ENCODE data around the gene TSTD1.
A peak's percentile ranks its signal among the peaks of the same experiment; 100 is the strongest.

TSTD1 gene

DNA sequence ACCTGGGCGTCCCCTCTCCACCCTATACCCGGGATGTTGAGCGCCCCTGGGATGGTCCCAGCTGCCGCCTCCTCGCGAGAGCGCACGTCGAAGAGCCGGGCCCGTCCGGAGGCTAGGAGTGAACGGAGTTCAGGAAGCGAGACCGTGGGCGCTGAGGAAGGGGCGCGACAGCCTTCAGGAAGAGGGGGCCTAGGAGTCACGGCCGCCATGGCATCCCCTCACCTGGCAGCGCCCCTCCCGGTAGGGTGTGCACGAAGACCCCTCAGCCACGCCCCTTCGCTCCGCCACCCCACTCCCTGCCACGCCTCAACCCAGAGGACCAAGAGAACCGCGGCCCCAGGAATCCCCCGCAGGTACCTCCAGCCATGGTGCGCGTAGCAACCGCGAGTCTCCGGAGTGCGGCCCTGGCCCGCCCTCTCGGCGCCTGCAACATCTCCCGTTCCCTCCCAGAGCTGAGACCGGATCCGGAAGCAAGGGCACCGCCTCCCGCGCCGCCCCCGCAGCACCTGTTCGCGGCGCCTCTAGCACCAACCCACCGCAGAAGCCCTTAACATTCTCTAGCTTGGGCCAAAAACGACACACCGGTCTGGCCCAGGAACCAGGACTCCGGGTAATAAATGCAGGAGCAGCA is at the start of gene TSTD1:
Gene TSTD1, minus strand, starts transcription at position 442 of the 631 bp plus-strand sequence. Its CDS starts 75 bp downstream, at position 367.
- DNase-seq = peak; percentile 80

GRCh38 chr1:161086457-161086856 is 47.7 kb upstream of the TSTD1 start:
- no peak for DNase-seq

DNA sequence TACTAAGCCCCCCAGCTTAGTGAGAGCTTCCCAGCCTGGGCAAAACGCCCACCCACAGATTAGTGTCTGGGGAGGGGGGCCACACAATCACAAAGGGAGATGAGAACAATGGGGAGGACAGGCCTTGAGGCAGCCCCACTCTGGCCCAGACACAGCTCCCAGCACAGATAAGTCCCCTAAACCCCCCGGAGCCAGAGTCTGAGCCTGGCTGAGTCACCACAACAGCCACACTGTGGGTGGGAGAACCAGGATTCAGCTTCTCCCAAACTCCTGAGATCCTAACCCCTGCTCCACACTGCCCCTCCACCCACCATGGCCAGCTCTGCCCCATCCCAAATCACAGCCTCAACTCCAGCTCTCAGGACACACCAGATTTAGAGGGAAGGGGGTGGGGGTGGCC is 46.4 kb upstream of the TSTD1 start:
- DNase-seq = no peak

DNA sequence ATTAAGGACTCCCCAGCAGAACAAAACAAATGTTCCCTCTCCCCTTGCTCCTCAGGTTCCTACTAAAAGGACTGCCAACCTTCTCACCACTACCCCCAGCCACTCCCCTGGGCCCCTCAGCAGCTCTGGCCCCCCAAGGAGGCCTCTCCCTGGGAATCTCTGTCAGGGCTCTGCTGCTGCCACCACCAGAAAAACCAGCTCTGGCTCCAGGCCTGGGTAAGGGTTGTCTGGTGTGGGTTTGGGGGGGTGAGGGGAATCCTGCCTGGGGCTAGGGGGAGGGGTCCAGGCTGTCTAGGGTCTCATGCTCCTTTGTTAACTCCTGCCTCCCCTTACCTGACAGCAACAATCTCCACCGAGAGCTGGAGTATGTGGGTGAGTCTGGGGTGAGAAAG is 45.8 kb upstream of the TSTD1 start:
- DNase-seq = no peak

GRCh38 chr1:161083748-161084596 is 45.2 kb upstream of the TSTD1 start:
- DNase-seq = no peak

DNA sequence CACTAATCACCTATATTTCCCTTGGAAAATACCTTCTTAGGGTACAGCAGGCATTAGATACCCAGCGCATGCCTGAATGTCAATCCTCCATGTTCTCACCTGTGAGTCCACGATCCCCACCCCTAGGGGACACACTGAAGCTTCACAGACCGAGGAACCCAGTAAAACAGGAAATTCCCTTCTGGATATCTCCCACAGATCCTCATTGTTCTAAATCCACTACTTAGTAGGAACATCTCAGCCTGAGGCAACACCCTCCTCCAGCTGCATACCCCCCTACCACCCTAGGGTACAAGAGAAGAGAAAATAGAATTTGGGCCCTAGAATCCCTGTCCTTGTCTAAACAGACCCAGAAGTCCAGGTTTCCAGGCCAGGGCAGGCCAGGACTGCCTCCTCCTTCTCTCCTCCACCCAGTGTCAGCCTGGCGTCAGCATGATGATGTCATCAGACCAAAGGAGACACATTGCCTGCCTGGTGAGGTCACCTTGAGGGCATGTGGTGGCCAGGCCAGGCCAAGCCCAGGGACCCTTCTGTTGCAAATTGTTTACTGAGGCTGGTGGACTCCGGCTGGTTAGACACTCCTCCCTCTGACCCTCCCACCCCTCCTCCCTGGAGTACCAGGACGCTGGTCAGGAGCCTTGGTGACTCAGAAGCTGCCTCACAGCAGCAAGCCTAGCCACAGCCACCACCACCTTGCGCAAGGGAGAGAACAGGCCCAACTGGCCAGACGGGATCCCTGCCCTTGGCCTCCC is 44.4 kb upstream of the TSTD1 start:
- no peak for DNase-seq

- DNase-seq = no peak
Observed at GRCh38 chr1:161082483-161082882, 43.7 kb upstream of the TSTD1 start.

DNA sequence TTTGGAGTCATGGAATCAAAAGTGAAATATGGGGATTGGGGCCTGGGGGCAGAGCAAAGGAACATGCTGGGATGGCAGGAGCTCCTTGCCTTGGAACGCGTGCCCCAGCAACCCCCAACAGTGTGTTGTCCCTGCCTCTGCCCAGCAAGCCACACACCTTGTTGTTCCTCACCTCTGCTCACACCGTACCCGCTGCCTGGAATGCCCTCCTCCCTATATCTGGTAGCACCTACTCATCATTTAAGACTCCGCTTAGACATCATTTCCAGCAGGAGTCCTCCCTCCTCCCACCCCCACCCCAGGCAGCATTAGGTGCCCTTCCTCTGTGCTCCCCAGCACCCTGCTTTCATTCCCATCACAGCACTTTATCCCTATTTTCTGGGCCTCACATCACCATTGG is 42.8 kb upstream of the TSTD1 start:
- no peak for DNase-seq

DNA sequence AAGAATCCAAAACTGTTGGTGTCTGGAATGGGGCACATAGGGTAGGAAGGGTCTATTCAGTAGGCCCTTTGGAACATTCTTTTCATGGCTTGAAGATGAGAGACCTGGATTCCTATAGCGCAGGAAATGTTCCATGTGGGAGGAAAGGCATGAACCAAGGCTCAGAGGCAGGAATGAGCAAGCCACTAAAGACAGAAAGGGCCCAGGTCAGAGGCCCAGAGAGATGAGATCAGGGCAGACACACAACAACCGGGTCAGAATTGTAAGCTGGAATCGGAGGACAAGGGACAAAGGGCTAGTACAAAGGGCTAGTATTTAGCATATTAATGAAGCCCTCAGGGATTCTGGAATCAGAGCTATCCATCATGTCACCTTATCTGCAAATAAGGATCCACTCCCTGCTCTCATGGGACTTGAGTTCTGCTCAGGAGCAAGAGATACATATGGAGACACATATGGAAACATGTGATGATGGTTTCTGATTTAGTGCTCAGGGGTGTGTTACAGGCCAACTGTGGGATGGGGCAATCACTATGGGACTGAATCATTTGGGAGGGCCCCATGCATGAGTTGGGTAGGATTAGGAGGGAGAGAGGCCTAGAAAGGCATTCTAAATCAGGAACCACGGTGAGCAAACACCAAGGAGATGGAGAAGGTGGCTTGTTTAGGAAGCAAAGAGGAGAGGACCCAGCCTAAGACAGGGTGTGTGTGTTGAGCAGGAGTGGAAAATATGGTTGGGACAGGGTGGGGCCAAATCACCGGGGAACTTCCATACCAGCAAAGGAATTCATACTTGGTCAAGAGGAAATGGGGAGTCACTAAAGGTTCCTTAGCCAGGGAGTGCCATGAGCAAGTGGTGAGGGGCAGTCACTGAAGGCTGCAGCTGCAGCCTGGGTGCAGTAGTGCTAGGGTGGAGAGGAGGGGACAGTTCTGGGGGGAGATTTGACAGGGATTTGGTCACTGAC is 42.0 kb upstream of the TSTD1 start:
- DNase-seq = no peak

- DNase-seq = no peak
Observed at GRCh38 chr1:161079436-161080110, 40.8 kb upstream of the TSTD1 start.

- no peak for DNase-seq
Observed at GRCh38 chr1:161077426-161077825, 38.7 kb upstream of the TSTD1 start.

DNA sequence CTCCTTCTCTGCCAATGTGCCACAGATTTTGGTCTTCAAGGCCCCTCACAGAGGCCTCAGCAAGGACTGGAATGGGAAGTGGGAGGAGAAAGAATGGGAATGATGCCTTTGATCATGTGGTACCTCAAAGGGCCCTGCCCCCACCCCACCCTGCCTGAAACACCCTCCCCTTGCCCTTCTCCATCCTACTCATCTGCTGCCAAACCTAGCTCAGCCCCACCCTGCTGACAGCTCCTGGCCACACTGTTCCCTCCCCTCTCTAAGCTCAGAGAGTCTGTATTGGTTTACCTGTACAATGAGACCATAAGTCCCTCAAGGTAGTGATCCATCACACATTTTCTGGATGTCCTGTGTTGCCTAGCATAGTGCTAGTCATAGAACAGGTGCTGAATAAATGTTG is 37.6 kb upstream of the TSTD1 start:
- no peak for DNase-seq

DNA sequence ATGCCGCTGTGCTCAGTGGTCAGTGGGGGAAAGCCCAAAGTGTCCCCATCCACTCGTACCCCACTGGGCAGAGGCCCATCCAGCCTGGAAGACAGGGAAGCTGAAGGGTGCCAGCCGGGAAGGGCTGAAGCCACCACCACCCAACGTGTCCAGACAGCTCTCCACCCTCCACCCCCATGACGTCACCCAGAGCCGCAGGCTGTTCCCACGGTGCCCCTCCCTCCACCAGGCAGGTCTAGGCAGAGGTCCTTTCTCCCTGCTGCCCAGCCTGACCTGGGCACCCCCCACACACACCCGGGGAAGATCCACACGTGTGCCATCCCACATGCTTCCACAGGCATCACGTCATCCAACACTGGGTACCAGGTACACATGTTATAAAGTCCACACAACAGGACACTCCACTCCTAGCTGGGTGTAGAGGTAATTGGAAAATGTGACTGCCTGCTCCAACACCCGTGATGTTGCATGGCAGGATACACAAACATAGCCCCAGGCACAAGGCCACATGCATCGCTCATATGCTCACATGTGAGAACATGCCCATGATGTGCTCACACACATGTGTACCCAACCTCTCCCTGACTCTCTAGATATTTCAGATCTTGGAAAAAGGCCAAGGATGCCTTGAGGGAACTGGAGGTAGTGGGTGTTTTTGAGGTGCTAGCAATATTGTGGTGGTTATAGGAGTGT is 36.1 kb upstream of the TSTD1 start:
- peak; percentile 2 for DNase-seq

DNA sequence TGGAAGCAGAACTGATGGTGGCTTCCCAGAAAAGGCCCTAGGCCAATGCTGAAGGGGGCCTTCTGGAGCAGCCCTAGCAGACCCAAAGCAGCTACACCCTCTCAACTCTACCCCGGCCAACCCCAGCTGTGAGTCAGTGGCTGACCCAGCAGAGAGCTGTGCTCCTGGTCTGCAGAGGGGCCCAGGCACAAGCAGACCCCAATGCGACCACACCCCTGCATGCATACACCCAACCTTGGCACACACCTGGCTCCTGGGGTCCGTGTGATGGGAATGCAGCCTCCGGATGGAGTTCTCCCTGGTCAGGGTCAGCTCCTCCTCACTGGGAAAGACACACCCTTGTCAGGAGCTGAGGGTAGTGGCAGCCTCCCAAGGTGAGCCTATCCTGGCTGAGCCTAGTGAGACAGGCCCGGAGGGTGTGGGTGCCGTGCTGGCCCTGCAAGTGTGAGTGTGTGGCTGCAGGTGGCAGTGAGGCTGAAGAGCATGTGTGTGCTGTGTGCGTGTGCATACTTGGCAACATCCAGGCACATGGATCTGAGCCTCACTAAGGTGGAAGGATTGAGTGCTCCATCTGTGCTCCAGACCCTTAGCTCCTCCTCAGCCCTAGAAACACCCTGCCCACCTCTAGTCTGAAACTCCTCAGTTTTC is 34.8 kb upstream of the TSTD1 start:
- DNase-seq = no peak

- no peak for DNase-seq
Observed at GRCh38 chr1:161072751-161073449, 34.1 kb upstream of the TSTD1 start.

DNA sequence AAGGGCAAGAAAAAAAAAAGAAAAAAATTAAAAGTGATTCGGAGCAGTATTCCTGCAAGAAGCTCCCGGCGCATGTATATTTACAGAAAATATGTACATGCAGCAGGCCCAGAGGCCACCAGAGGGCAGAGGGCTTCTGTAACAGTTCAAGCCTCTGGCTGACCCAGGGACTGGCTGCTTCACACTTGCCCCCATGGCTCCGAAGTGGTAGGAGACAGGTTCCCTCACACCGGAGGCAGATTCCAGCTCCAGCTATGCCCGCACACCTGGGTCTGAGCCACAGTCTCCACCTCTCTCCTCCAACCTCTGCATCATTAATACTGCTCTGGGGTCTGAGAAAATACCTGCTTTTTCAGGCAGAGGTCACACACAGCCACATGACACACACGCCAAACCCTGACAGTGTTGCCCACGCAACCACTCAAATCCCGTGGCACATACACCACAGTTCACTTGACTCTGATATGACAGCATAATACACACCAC is 33.2 kb upstream of the TSTD1 start:
- DNase-seq = no peak

DNA sequence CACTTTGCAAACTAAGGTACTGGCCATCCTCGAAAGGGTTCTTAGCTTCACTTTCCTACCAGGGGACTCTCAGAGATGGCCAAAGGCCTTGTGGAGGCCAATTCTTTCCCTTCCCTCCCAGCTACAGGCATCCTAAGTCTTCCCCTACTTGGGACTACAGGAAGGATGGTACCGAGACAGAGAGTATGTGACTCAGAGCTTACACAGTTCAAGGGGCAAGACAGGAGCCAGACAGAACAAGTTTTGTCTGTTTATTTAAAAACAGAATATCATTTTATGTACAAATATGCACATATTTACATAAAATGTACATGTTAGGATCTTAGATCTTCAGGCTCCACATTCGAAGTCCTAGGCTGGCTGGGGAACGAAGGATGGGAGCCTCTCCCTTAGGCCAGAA is 32.0 kb upstream of the TSTD1 start:
- no peak for DNase-seq

DNA sequence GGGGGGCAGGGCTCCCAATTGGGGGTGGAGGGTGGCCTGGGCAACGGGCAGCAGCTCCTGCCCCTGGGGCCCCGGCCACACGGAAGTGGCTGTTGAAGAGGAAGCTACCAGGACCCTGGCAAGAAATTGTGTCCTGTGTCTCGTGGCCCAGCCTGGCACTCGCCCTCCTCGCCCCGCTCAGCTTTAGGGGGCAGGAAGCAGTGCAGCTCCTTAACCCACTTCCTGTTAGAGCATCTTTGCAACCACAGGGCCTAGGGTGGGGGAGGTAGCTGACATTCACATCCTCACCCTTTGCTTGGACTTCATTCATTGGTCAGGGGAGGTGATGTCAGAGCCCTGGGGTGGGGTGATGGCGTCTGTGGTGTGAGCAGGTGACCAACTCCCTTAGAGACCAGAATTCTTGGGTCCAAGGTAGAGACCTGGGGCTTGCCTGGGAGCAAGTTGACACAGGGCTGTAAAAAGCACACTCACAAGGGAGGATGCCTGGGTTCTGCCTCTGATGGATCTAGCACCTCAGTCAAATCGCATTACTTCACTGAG is 31.0 kb upstream of the TSTD1 start, which contains the start of gene ARHGAP30:
Gene ARHGAP30, minus strand, starts transcription at position 161 of the 540 bp plus-strand sequence. CDS start 267 bp downstream, outside the sequence.
- DNase-seq = no peak

DNA sequence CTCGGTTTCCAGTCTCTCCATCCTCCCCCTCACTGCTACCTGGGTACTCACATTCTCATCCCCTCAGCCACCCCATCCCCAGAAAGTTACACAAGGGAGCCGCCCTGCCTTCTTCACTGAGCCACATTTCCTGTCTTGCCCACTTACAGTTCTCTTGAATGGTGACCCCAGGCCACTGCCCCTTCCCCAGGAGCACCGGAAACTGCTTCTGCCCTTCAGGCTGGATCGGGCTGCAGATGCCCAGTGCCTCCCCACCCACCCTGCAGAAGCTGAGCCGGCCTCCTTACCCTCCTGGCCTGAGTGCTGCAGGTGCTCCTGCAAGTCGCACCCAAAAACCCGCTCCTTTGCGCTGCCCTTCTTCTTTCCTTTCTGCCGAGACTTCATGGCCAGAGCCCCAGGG is 30.5 kb upstream of the TSTD1 start:
- DNase-seq = no peak

Data from NCI-H1105 (cell line).